Peyer's patch (tissue), 4 donors: ENCODE results near the gene FKBP2.

Source experiments
- CTCF ChIP-seq, 6 experiments: fragments of 450-650 bp in 4 of 6; fragments of 200-600 bp in 2 of 6; sonication (generic) in 1 of 6; IDR thresholded peaks; one replicate each; pipeline ENCODE4 v1.5.1; 2017 to 2019; ENCODE audit warnings: antibody characterized with exemption in 6 of 6, mild to moderate bottlenecking in 3 of 6, moderate library complexity in 1 of 6
- POLR2A ChIP-seq, 2 donors: fragments of 450-650 bp; IDR thresholded peaks; one replicate each; pipeline ENCODE4 v1.5.1; 2017; ENCODE audit warnings: antibody characterized with exemption in 2 of 2, mild to moderate bottlenecking in 2 of 2, moderate library complexity in 2 of 2

- TF ChIP-seq CTCF (IDR thresholded peaks at IDR 0.05), result no peak
- no peak for TF ChIP-seq POLR2A (IDR thresholded peaks at IDR 0.05)
These were observed 48.2 kb downstream of the FKBP2 start for GRCh38 chr11:64289002-64289564.
